Ramos (cell line): Measurements from ENCODE around the gene ETV5.

Experiments
- in situ Hi-C: fragments of 300-500 bp; cut with MboI; formaldehyde crosslinking; loops from one replicate; pipeline ENCODE4 v1.14.3; 2022; ENCODE audit warnings: low sequenced_read_pairs; ENCODE audit not compliant: unreplicated experiment

Gene ETV5

DNA sequence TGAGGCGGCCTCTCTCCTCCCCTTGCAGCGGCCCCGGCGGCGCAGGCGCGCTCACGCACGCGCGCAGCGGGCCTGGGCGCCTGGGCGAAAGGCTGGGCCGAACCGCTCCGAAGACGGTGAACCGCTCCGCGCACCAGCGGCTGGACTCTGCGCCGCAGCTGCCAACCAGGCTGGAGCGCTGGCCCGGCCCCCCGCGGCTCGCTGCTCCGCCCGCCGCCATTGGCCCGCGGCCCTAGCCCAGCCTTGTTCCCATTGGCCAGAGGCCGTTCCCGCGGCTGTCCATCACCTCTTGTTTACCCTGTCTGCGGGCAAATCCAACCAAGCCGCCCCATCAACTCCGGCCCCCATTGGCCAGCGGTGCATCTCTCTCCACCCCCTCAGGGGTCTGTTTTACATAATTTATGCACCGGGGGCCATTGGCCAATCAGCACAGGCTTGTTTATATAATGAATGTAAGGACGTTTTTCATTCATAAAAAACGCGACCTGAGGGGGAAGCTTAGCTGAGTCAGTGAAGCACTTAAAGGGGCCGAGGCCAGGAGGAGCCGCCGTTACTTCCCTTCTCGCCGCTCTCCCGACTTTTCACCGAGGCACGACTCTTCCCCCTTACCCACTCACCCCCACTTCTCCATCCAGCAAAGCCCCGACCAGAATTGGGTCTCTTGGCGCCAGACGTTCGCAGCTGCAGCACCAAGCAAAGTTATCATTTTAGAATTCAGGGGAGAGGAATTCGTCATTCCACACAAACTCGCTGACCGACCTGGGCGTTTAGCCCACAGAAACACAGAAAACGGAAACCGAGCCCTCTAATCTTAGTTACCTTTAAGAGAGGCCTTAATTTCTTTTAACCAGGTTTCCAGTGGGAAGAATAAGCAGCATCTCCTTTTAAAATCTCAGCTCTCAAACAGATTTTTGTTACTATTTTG, at the start of gene ETV5:
TSS of gene ETV5 (minus strand) at position 149 of the 925 bp plus-strand sequence. CDS start 3,221 bp downstream, outside the sequence.
- in situ Hi-C loops = no loop called here

DNA sequence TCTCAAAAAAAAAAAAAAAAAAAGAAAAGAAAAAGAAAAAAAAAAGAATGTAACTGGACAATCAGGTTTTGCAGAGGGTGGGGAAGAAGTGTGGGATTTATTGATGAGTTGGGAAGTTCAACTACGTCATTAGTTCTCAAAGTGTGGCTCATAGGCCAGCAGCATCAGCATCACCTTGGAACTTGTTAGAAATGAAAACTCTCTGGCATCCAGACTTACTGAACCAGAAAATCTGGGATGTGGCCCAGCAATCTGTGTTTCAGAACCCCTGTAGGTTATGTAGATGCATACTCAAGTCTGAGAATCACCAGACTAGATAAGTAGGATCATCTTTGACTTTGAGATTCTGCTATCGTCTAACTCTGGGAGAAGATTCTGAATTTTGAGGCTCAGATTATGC, 45.8 kb upstream of the ETV5 start:
- in situ Hi-C loops = no loop called here

DNA sequence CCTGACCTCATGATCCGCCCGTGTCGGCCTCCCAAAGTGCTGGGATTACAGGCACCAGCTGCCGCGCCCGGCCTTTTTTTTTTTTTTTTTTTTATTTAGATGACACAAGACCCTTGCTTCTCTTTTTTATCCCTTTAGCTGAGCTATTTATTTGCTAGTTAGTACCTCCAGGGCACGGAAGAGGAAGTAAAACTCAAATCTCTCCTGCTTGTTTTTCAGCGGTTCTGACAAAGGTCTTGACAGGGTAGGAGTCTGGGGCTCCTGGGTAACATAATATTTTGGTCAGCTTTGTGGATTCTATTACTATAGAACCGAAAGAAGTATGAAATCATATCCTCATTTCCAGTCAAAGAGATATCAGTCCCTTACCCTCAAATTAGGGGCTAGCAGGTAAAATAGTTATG, 44.0 kb upstream of the ETV5 start:
- in situ Hi-C loops = no loop called here

DNA sequence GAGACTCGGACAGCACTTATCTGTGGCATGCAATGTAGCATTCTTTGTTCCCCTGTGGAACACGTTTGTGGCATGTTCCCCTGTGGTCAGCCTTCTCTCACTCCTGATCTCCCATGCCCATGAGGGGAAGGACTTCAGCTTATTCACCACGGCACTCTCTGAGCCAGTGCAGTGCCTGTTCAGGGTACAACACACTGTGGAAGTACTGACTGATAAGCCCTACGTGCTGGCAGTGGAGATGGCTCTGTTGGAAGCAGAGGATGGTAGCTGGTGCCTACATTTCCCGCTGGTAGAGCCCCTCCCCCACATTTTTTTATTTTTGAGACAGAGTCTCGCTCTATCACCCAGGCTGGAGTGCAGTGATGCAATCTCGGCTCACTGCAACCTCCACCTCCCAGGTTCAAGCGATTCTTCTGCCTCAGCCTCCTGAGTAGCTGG, 43.5 kb upstream of the ETV5 start:
- in situ Hi-C loops = no loop called here

DNA sequence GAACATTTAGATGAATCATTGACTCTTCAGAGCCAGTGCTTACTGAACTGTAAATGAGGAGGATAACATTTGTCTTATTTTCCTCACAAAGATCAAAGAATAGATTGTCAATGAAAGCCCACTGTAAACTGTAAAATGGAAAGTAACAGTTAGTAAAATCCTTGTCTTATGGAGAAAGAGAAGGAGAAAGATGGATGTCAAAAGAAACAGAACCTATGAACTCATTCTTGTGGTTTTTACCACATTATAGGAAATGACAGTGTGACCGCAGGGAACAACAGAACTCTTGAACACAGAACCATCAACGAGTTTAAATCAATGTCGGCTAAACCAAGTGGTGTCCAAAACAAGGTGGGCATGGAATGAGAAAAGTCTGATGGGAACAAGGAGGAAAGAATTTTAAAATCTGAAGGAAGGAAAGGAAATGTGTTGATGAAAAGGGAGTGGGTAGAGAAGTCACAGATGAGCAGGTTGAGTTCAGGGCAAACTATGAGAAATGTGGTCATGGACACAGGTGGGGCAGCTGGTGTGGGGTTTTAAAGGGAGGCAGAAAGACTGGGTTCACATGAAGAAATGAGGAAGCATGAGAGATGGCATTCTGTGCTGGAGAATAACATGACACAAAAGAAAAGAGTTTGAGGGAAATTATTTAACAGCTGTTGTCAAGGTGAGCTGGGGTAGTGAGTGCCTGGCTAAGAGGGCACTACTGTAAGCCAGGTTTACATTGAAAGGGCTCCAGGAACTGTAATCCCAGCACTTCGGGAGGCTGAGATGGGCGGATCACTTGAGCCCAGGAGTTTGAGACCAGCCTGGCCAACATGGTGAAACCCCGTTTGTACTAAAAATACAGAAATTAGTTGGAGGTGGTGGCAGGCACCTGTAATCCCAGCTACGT, 42.4 kb upstream of the ETV5 start:
- in situ Hi-C loops = no loop called here

DNA sequence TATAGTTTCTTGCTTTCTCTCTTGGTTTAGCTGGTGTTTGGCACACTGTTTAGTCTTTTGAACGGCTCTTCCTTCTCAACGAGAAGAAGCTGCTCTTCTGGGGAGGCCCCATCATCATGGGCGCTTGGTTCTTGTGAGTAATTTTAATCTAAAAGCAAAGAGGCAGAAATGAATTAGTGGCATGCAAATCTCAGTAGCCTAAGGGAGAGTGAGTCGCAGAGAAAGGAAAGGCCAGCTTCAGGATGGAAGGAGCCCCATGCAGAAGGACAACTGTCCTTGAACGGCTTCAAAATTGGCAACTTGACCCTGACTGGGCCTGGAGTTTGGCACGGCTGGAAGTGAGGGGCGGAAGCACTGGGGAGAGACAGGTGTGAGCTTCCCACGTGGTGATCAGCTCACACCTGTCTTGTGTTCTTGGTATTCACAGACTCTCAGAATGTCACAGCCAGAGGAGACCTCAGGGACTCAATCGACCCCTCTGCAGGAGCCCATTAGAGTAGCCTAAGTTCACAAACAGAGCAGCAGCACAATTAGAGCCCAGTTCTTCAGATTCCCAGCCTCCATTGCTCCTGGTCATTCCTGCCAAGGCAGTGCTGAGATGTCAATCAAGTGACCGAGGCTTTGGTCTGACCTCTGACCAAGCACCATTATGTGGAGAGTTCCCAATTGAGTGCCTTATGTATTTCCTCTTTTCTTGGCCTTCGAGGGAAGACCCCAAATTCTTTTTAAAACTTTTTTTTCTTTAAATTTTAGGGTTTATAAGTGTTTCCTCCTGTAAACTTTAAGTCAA, 41.3 kb upstream of the ETV5 start:
- in situ Hi-C loops = no loop called here

DNA sequence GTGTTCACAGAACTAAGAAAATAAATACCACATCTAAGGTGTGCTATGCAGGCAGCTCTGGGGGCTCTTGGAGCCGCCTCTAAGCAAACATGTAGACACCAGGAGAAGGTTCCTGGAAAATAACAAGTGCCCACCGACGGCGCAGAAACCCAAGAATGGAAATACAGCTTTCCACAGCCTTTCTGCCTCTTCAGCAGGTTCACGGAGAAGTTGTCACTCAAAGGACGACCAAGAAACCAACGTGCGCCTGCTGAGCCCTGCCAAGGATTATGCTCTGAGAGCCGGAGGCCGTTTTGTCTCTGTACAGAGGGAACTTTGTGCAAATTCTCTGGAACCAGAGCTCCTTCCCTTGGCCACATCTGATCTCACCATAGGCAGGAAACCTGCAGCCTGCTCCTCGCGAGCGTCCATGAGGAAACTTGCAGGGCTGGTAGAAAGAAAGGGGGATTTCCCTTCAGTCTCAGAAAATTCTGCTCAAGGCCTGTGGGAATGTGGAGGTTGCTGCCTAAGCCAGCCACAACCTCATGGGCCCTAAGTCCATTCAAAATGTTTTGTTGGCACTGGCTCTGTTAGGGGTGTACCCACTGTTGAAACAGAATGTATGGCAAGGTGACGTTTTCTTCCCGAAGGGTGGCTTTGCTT, 40.6 kb upstream of the ETV5 start:
- in situ Hi-C loops = no loop called here

DNA sequence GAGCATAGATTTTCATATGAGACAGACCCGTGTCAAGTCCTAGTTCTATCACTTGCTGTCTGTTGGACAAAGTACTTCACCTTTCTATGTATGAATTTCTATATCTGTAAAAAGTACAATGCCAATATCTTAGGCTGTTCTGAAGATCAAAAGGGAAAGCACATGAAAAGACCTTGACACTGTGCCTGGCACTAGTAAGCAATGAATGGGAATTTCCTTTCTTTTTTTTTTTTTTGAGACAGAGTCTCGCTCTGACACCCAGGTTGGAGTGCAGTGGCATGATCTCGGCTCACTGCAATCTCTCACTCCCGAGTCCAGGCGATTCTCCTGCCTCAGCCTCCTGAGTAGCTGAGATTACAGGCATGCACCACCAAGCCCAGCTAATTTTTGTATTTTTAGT, 35.4 kb upstream of the ETV5 start:
- in situ Hi-C loops = no loop called here

DNA sequence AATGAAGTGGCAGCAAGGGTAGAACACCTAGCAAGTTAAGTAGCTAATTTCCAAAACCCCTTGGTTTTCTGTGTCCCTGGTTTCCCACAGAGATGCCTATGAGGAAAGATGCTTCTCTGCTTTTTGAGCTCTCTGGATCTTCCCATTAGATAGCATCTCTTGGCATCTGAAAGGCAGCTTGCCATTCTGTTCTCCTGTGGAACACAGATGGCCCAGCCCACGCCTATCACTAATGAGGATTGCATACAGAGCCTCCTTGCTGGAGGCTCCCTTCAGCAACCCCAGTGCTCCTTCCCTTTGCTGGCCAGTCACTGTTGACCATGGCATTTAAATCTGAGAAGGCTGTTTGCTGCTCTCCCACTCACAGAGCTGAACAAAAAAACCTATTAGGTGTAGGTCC, 34.4 kb upstream of the ETV5 start:
- in situ Hi-C loops = no loop called here

DNA sequence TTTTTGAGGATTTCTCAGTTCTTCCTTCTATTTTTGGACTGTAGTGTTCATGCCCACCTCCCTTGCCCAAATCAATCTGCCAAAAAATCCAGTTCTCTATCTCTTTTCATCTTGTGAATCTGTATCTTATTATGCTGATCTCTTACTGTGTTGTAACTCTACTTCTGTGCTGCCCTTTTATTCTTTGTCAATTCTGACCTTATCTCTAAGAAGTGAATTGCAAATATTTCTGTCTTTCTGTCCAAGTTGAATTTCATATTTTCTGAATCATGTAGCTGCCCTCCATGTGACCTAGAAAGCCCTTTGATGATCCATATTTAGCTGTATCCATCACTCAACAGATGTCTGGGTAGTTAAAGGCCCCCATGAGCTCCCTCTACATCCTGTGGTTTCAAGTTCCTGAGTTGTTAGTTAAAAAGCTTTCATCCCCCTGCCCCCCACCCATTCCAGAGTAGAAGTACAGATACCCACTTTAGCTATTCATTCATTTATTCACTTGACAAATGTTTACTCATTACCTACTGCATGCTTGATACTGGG, 33.6 kb upstream of the ETV5 start:
- in situ Hi-C loops = no loop called here

DNA sequence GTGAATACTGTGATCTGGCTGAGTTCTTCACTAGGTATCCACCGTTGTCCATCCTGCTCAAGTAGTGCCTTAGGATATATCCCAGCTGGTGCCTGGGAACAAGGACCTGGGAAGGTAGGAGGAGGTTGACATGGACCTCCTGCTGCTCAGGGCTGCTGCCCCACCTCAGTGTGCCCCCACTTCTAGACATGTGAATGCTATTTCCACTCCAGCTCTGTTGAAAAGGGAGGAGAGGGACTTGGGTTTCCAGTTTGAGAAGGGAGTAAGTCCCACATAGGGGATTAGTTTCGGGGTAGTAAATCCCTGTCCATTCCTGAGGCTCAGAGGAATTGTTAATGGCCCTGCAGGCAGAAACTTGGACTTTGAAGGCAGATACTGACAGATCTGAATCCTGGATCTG, 32.9 kb upstream of the ETV5 start:
- in situ Hi-C loops = no loop called here

DNA sequence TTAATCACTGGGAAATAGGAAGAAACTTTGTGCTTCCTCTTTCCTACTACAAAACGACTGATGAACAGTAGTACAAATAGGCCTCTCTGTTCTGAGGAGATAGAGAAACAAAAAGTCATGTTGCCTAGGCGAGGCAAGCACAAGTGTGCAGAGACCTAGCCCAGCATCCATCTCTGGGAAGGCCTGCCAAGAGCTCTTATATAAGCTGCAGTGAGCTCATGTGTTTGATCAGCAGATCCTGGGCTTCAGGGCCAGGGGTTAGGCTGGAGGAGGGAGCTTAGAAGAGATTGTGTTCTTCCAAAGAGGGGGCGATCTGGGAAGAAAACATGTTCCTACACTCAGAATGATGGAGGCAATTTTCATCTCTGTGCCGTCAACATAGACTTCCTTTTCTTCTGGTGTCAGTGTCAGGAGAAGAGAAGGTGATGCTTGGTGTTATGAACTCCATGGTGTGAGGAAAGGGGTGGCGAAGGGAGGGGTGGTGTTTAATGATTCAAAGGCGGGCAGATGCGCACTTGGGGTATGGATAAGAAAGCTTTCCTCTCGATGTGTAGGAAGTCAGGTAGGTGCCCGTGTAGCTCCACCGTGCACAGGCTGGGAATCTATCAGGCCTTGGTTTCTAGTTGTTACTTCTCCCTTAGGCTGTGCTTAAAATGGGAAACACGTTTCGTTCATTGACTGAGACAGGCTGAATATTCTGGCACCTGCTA, 29.5 kb upstream of the ETV5 start:
- in situ Hi-C loops = no loop called here

DNA sequence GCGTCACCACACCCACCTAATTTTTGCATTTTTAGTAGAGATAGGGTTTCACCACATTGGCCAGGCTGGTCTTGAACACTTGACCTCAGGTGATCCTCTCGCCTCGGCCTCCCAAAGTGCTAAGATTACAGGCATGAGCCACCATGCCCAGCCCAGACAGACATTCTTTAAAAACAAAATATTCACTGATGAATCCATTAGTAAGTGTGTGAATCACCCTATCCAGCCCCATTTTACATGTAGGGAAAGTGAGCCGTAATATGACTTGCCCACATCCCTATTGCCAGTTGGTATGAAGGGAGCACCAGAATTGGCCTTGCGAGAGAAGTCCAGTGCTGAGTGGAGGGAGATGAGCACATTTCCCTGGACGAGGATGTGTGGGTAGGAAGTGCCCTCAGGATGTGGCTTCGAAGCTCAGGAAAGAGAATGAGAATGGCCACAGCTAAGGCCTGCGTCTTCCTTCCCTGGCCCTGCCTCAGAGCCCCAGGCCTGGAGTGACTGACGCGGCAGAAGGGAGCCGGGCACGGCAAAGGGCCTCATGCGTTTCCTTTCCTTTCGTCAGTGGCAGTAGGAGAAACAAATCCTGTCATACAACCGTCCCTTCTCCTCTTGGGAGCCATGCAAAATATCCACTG, 28.3 kb upstream of the ETV5 start:
- in situ Hi-C loops = no loop called here

DNA sequence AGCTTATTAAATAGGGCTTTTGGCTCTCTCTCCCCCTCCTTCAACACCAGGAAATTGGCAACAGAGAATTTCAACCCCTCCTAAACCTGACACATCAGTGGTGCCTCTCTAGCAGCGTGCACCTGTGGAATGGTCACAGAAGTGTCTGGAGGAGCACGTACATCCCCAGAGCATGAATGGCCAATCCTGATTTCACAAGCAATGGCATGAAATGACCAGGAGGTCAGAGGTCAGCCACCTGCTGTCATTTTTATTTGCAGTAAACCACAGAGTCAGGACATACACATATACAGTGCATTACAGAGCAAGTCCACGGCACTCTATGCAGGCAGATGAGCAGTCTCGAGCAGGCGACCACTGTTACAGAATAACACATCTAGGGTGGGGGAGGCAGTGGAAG, 25.1 kb upstream of the ETV5 start:
- in situ Hi-C loops = no loop called here

DNA sequence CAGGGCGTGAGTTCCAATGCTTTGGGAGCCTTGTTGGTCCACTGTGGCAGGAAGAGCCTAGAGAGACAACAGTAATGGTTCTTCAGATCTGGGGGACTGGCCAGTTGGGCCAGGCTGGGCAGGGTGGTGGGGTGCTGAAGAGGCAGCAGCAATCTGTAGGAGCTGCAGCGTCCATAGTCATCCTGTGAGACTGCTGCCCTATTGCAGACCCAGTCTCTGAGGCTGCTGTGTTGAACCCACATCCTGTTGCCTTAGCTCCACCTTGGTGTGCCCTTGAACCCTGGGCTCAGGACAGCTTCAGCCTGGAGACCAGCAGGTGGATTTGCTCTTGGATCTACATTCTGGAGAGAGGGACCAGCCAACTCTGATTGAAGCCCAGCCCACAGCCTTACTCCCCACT, 23.6 kb upstream of the ETV5 start:
- in situ Hi-C loops = no loop called here

DNA sequence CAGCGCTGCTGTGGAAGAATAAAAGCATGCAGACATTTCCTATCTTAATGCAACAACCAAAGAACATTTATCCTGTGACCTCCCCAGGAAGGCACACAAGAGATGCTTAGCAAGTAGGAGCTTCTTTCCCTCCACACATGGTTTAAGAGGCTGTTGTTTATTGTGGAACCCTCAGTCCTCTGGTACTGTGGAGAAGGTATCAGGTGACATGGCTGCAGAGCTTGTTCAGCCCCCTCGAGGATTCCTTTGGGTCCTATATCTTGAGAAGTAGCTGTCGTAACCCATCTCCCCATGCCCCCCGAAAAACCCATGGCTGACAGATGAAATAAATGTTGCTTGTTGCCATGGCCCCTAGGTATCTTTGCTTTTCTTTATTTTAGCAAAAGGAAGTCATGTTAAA, 20.3 kb upstream of the ETV5 start:
- in situ Hi-C loops = no loop called here

DNA sequence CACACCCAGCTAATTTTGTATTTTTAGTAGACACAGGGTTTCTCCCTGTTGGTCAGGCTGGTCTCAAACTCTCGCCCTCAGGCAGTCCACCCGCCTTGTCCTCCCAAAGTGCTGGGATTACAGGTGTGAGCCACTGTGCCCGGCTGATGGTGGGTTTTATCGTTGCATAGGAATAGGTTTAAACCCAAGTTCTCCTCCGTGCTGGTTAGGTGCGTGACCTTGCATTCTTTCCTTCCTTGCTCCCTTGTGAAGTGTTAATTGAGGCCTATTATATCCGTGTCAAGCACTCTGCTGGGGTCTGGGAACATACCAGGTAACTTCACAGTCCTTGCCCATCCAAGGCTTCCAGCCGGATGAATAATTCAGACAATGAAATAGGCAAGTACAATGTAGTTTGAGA, 19.3 kb upstream of the ETV5 start:
- in situ Hi-C loops = no loop called here

DNA sequence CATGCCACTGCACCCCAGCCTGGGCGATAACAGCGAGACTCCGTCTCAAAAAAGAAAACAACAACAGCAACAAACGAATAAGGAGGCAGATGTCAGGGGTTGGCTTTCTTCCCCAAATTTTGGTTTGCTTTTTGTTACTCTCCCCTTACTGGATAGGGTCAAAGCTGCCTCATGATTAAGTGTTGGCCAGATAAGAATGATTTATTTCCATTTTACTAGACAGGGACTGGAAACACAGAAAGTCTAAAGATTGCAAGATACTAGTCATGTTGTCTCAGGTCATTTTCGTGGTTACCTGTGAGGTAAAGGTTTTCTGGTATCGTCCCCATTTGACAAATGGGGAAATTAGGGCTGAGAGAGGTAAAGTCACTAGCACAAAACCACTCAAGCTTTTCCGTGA, 18.6 kb upstream of the ETV5 start:
- in situ Hi-C loops = no loop called here

DNA sequence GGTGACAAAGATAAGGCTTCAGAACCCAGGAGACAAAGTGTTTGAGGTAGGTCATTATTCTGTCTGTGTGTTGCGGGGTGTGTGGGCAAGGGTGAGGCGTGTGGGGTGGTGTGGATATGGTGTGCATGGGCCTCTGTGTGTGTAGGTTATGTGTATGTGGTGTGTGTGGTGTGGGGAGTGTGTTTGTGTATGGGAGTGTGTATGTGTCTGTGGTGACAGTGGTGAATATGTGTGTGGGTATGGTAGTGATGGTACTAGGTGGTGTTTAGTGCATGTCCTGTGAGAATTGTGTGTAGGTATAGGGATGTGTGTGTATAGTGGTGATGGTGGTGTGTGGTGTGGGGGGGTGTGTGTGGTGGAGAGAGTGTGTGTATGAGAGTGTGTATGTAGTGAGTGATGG, 16.2 kb upstream of the ETV5 start:
- in situ Hi-C loops = no loop called here
